ENCODE data around the gene RNF166.

- TF ChIP-seq CTCF (conservative IDR thresholded peaks at IDR 0.05 in 1 of 2, IDR thresholded peaks at IDR 0.05 in 1 of 2; ENCODE audit: low read depth in 1 of 2, low read length in 2 of 2) (no peak), EZH2 (IDR thresholded peaks at IDR 0.05; ENCODE audit: low read length, missing control alignments) (no peak)
Observed at GRCh38 chr16:88681084-88681680, 25.0 kb downstream of the RNF166 start.
